Sigmoid colon (tissue), 7 donors: ENCODE measurements around the gene LYPD6B. TPM values are rescaled to one million over a fixed set of nuclear protein-coding genes. Genes with fewer than 3 reads are reported as not detected.

Experiments used
- DNase-seq: peaks from one replicate; pipeline ENCODE4 v3.0.0-alpha.2; 2019
- H3K27ac ChIP-seq, 4 donors: fragments of 200-600 bp; sonication (generic); one replicate each; pipeline ENCODE4 v1.5.1; 2016 to 2019; ENCODE audit warnings: mild to moderate bottlenecking in 1 of 4
- H3K27me3 ChIP-seq, 3 donors: fragments of 200-600 bp; sonication (generic); one replicate each; pipeline ENCODE4 v1.5.1; 2019; ENCODE audit warnings: mild to moderate bottlenecking in 1 of 3
- H3K36me3 ChIP-seq, 4 donors: fragments of 200-600 bp; sonication (generic); one replicate each; pipeline ENCODE4 v1.5.1; 2016 to 2019
- H3K4me1 ChIP-seq, 4 donors: fragments of 200-600 bp; sonication (generic); one replicate each; pipeline ENCODE4 v1.5.1; 2017 to 2019
- H3K4me3 ChIP-seq, 4 donors: fragments of 200-600 bp; sonication (generic); one replicate each; pipeline ENCODE4 v1.5.1; 2017 to 2019; ENCODE audit warnings: mild to moderate bottlenecking in 2 of 4, moderate library complexity in 1 of 4
- H3K9me3 ChIP-seq, 4 donors: fragments of 200-600 bp in 3 of 4; sonication (generic) in 3 of 4; one replicate each; pipeline versions ENCODE4 v1.5.1 to v1.6.1; 2013 to 2019
- CTCF ChIP-seq, 4 experiments: fragments of 450-650 bp in 3 of 4; fragments of 200-600 bp in 1 of 4; IDR thresholded peaks; one replicate each; pipeline ENCODE4 v1.5.1; 2016 to 2019; ENCODE audit warnings: antibody characterized with exemption in 4 of 4, mild to moderate bottlenecking in 3 of 4, moderate library complexity in 2 of 4
- EP300 ChIP-seq, 4 donors: sonication (generic); formaldehyde crosslinking; IDR thresholded peaks; one replicate each; pipeline ENCODE4 v1.6.1; 2017; ENCODE audit warnings: antibody characterized with exemption in 4 of 4
- POLR2A ChIP-seq, 2 donors: fragments of 450-650 bp; IDR thresholded peaks; one replicate each; pipeline ENCODE4 v1.6.1; 2016; ENCODE audit warnings: antibody characterized with exemption in 2 of 2, mild to moderate bottlenecking in 2 of 2, moderate library complexity in 2 of 2
- POLR2AphosphoS5 ChIP-seq, 4 donors: sonication (generic); formaldehyde crosslinking; IDR thresholded peaks; one replicate each; pipeline ENCODE4 v1.6.1; 2017; ENCODE audit warnings: antibody characterized with exemption in 4 of 4
- WGBS, 2 donors: extraction: QIAGEN DNeasy Blood & Tissue Kit; methylation state at CpG; one replicate each; pipeline ENCODE4 v1.1.7; 2013; 5-methylcytosine and 5-hydroxymethylcytosine counted together
- intact Hi-C: fragments of 100-400 bp; cut with DNase I; formaldehyde crosslinking; loops from one replicate; pipeline ENCODE4 v1.15.1; 2023
- polyA plus RNA-seq, 3 donors: library from polyadenylated mRNA; stranded (reverse); fragments of 200-250 nt; gene quantifications; one replicate each; pipeline ENCODE4 v1.2.3, GENCODE V29; 2013
- total RNA-seq, 4 donors: library from RNA; depleted of rRNA; stranded (reverse); fragments of >200 nt; gene quantifications; one replicate each; pipeline ENCODE4 v1.1.0, GENCODE V29; 2016
- donor health status: healthy with polysubstance abuse.
- donor health status: Bipolar disorder and iron deficiency.
- donor health status: healthy.

The LYPD6B gene
- total and polyA plus RNA-seq, 7 donors: 0.66 to 2.1 (median 1.5) TPM; not detected in 3

- H3K4me3 ChIP-seq: no peak overlapping the region
- intact Hi-C loops: no loop called here
- peaks cover 0 to 8% (median 0%) of the 10 kb centered on the region in 4 donors for H3K9me3 ChIP-seq
- TF ChIP-seq EP300 (IDR thresholded peaks at IDR 0.05): no peak
- no peak overlapping the region for H3K27ac ChIP-seq
- no peaks in the 10 kb centered on the region for H3K27me3 ChIP-seq
- DNase-seq: no peak
- H3K36me3 ChIP-seq: no peaks in the 10 kb centered on the region
- 86 to 94% methylated on average over 2 of the region's 2 CpGs for WGBS, 2 donors
- no peaks in the 10 kb centered on the region for H3K4me1 ChIP-seq
These were observed 8.6 kb downstream of the LYPD6B start for GRCh38 chr2:149047118-149047517.

GRCh38 chr2:149049142-149049541 is 10.6 kb downstream of the LYPD6B start:
- Histone ChIP-seq H3K4me3 (no peak overlapping the region), H3K9me3 (peaks cover 0 to 8% (median 0%) of the 10 kb centered on the region in 4 donors), H3K36me3 (no peaks in the 10 kb centered on the region), H3K4me1 (no peaks in the 10 kb centered on the region), H3K27me3 (no peaks in the 10 kb centered on the region), H3K27ac (no peak overlapping the region)
- 87 to 90% methylated on average over 2 of the region's 2 CpGs for WGBS, 2 donors
- no peak for TF ChIP-seq EP300 (IDR thresholded peaks at IDR 0.05)
- TF ChIP-seq CTCF (IDR thresholded peaks at IDR 0.05): no peak
- no peak for TF ChIP-seq POLR2AphosphoS5 (IDR thresholded peaks at IDR 0.05)
- no peak for TF ChIP-seq POLR2A (IDR thresholded peaks at IDR 0.05)
- intact Hi-C loops: no loop called here
- DNase-seq: no peak

- H3K9me3 ChIP-seq: peaks cover 0 to 8% (median 0%) of the 10 kb centered on the region in 4 donors
- DNase-seq: no peak
- no peaks in the 10 kb centered on the region for H3K27me3 ChIP-seq
- no peak overlapping the region for H3K27ac ChIP-seq
- intact Hi-C loops: no loop called here
- H3K4me3 ChIP-seq: no peak overlapping the region
- TF ChIP-seq CTCF (IDR thresholded peaks at IDR 0.05) (no peak), POLR2A (IDR thresholded peaks at IDR 0.05) (no peak), POLR2AphosphoS5 (IDR thresholded peaks at IDR 0.05) (no peak), EP300 (IDR thresholded peaks at IDR 0.05) (no peak)
- WGBS, 2 donors: 79 to 83% methylated on average over 6 of the region's 6 CpGs
- H3K36me3 ChIP-seq: no peaks in the 10 kb centered on the region
- no peaks in the 10 kb centered on the region for H3K4me1 ChIP-seq
These were observed 11.7 kb downstream of the LYPD6B start for GRCh38 chr2:149050188-149050587.

GRCh38 chr2:149055751-149056150 is 17.3 kb downstream of the LYPD6B start:
- no peak for DNase-seq
- TF ChIP-seq CTCF (IDR thresholded peaks at IDR 0.05): no peak
- no peak for TF ChIP-seq EP300 (IDR thresholded peaks at IDR 0.05)
- no peak for TF ChIP-seq POLR2AphosphoS5 (IDR thresholded peaks at IDR 0.05)
- TF ChIP-seq POLR2A (IDR thresholded peaks at IDR 0.05): no peak
- intact Hi-C loops: no loop called here
- Histone ChIP-seq H3K27ac (no peak overlapping the region), H3K36me3 (no peaks in the 10 kb centered on the region), H3K27me3 (no peaks in the 10 kb centered on the region), H3K4me1 (no peaks in the 10 kb centered on the region), H3K4me3 (no peak overlapping the region), H3K9me3 (no peaks in the 10 kb centered on the region)
- WGBS, 2 donors: 44 to 84% methylated on average over 1 of the region's 1 CpG

GRCh38 chr2:149056541-149057255 is 18.2 kb downstream of the LYPD6B start:
- Histone ChIP-seq H3K4me1 (no peaks in the 10 kb centered on the region), H3K27me3 (no peaks in the 10 kb centered on the region), H3K9me3 (no peaks in the 10 kb centered on the region), H3K4me3 (no peak overlapping the region), H3K27ac (no peak overlapping the region), H3K36me3 (no peaks in the 10 kb centered on the region)
- intact Hi-C loops: no loop called here
- WGBS, 2 donors: 81 to 82% methylated on average over 6 of the region's 6 CpGs
- no peak for DNase-seq
- TF ChIP-seq POLR2A (IDR thresholded peaks at IDR 0.05): no peak
- TF ChIP-seq CTCF (IDR thresholded peaks at IDR 0.05): no peak
- no peak for TF ChIP-seq POLR2AphosphoS5 (IDR thresholded peaks at IDR 0.05)
- no peak for TF ChIP-seq EP300 (IDR thresholded peaks at IDR 0.05)
